IMR-90 (cell line): Measurements from ENCODE around the gene SNX30. TPM values are rescaled to one million over a fixed set of nuclear protein-coding genes. Genes with fewer than 3 reads are reported as not detected.
A peak's percentile ranks its signal among the peaks of the same experiment; 100 is the strongest.

Experiments used
- ATAC-seq: fragments of 200-7000 bp; cut with Tn5 transposase; 2 replicates; pipeline ENCODE4 v1.9.1; 2020; ENCODE audit warnings: low read depth, mild to moderate bottlenecking, moderate library complexity
- BruUV-seq: library from RNA; stranded (reverse); fragments of 400-500 nt; replicated peaks from 2 replicates; lab custom pipeline; 2021; lab: Mats Ljungman, UMichigan
- CTCF ChIA-PET: fragments of 300-600 bp; formaldehyde crosslinking; extraction: SDS; loops from one replicate; lab custom pipeline; 2021; ENCODE audit warnings: antibody characterized with exemption; lab: Yijun Ruan, JAX
- POLR2A ChIA-PET: fragments of 300-600 bp; sonication (Branson Sonifier 250); formaldehyde crosslinking; loops from one replicate; lab custom pipeline; 2022; ENCODE audit warnings: antibody characterized with exemption; ENCODE audit not compliant: unreplicated experiment; lab: Charles Lee
- DNase-seq: peaks from one replicate; pipeline ENCODE4 v3.0.0; 2013
- H2AFZ ChIP-seq: replicated peaks from 2 replicates; pipeline ENCODE3; 2013; ENCODE audit warnings: low read length, mild to moderate bottlenecking; ENCODE audit not compliant: poor library complexity
- H2AK5ac ChIP-seq: 2 replicates; pipeline ENCODE4 v1.6.1; 2013; ENCODE audit warnings: low read depth, low read length, inconsistent platforms
- H2AK9ac ChIP-seq: replicated peaks from 2 replicates; pipeline ENCODE3; 2013; ENCODE audit warnings: mild to moderate bottlenecking, low read depth, low read length, moderate library complexity; ENCODE audit not compliant: poor library complexity
- H2BK120ac ChIP-seq: 2 replicates; pipeline ENCODE4 v1.6.1; 2013; ENCODE audit warnings: low read depth, low read length, inconsistent platforms
- H2BK15ac ChIP-seq: 3 replicates; pipeline ENCODE4 v1.6.1; 2013; ENCODE audit warnings: low read depth, low read length, inconsistent platforms
- H2BK20ac ChIP-seq: 2 replicates; pipeline ENCODE4 v1.6.1; 2013; ENCODE audit warnings: low read depth, mild to moderate bottlenecking, inconsistent platforms, low read length, moderate library complexity
- H2BK5ac ChIP-seq: 2 replicates; pipeline ENCODE4 v1.6.1; 2013; ENCODE audit warnings: mild to moderate bottlenecking, low read depth, low read length, inconsistent platforms; ENCODE audit not compliant: poor library complexity, severe bottlenecking
- H3K14ac ChIP-seq: replicated peaks from 2 replicates; pipeline ENCODE4 v1.6.1; 2013; ENCODE audit warnings: low read depth, low read length, inconsistent platforms
- H3K18ac ChIP-seq: 2 replicates; pipeline ENCODE4 v1.6.1; 2013; ENCODE audit warnings: low read depth, low read length, control low read depth
- H3K23ac ChIP-seq: 2 replicates; pipeline ENCODE4 v1.6.1; 2013; ENCODE audit warnings: low read depth, low read length, inconsistent platforms
- H3K27ac ChIP-seq: 2 replicates; pipeline ENCODE4 v1.5.1; 2013; ENCODE audit warnings: mild to moderate bottlenecking, control low read depth, low read length; ENCODE audit not compliant: insufficient read depth
- H3K27me3 ChIP-seq: 2 replicates; pipeline ENCODE4 v1.6.1; 2013; ENCODE audit warnings: low read length; ENCODE audit not compliant: control insufficient read depth, insufficient read depth
- H3K36me3 ChIP-seq: 2 replicates; pipeline ENCODE4 v1.6.1; 2013; ENCODE audit warnings: low read length, mixed read lengths; ENCODE audit not compliant: control insufficient read depth, insufficient read depth
- H3K4ac ChIP-seq: 2 replicates; pipeline ENCODE4 v1.6.1; 2013; ENCODE audit warnings: low read depth, low read length, inconsistent platforms
- H3K4me1 ChIP-seq: 2 replicates; pipeline ENCODE4 v1.6.1; 2013; ENCODE audit warnings: low read length, mixed read lengths; ENCODE audit not compliant: control insufficient read depth, insufficient read depth
- H3K4me2 ChIP-seq: 2 replicates; pipeline ENCODE4 v1.6.1; 2013; ENCODE audit warnings: low read depth, mild to moderate bottlenecking, control low read depth, low read length, moderate library complexity
- H3K4me3 ChIP-seq: 2 replicates; pipeline ENCODE4 v1.5.1; 2013; ENCODE audit warnings: low read depth, mild to moderate bottlenecking, control low read depth, low read length, moderate library complexity; ENCODE audit not compliant: insufficient read depth
- H3K56ac ChIP-seq: 2 replicates; pipeline ENCODE4 v1.6.1; 2013; ENCODE audit warnings: low read length, inconsistent platforms; ENCODE audit not compliant: insufficient read depth; ENCODE audit errors: extremely low read depth
- H3K79me1 ChIP-seq, 2 experiments: 2 replicates each; pipeline ENCODE4 v1.6.1; 2013; ENCODE audit warnings: low read length in 2 of 2, inconsistent platforms in 1 of 2, low read depth in 1 of 2
- H3K9ac ChIP-seq: 2 replicates; pipeline ENCODE4 v1.6.1; 2013; ENCODE audit warnings: low read depth, low read length, control low read depth
- H3K9me1 ChIP-seq: 2 replicates; pipeline ENCODE4 v1.6.1; 2013; ENCODE audit warnings: low read length, inconsistent platforms; ENCODE audit not compliant: insufficient read depth
- H3K9me3 ChIP-seq: 2 replicates; pipeline ENCODE4 v1.6.1; 2013; ENCODE audit warnings: low read length; ENCODE audit not compliant: control insufficient read depth, insufficient read depth
- H4K20me1 ChIP-seq: 2 replicates; pipeline ENCODE4 v1.6.1; 2013; ENCODE audit warnings: low read length, inconsistent platforms; ENCODE audit not compliant: insufficient read depth
- H4K5ac ChIP-seq: 2 replicates; pipeline ENCODE4 v1.6.1; 2013; ENCODE audit warnings: mild to moderate bottlenecking, low read depth, low read length, control low read depth
- H4K8ac ChIP-seq, 2 experiments: 2 replicates each; pipeline ENCODE4 v1.6.1; 2013; ENCODE audit warnings: low read depth in 2 of 2, low read length in 2 of 2, control low read depth in 1 of 2, inconsistent platforms in 1 of 2
- H4K91ac ChIP-seq: 2 replicates; pipeline ENCODE4 v1.6.1; 2013; ENCODE audit warnings: low read depth, low read length, inconsistent platforms; ENCODE audit not compliant: insufficient read depth
- BHLHE40 ChIP-seq: fragments of 150-350 bp; IDR thresholded peaks from 2 replicates; pipeline ENCODE4 v1.6.1; 2016; ENCODE audit warnings: mild to moderate bottlenecking, low read depth, low read length
- CEBPB ChIP-seq: IDR thresholded peaks from 2 replicates; pipeline ENCODE4 v1.6.1; 2012; ENCODE audit warnings: low read depth, low read length, improper control_type of control experiment
- FOS ChIP-seq: fragments of 150-350 bp; IDR thresholded peaks from 2 replicates; pipeline ENCODE4 v1.6.1; 2016; ENCODE audit warnings: low read depth, low read length
- RAD21 ChIP-seq: IDR thresholded peaks from 2 replicates; pipeline ENCODE4 v1.6.1; 2012; ENCODE audit warnings: low read length, improper control_type of control experiment
- WGBS, 2 experiments: methylation state at CpG; one replicate each; pipeline versions ENCODE4 v1.1.5 to v1.1.7; 2013; ENCODE audit warnings: missing lambda C conversion rate in 2 of 2; ENCODE audit not compliant: insufficient read length in 1 of 2; ENCODE audit errors: extremely low coverage in 2 of 2; 5-methylcytosine and 5-hydroxymethylcytosine counted together
- dilution Hi-C: fragments of 300-500 bp; cut with HindIII; formaldehyde crosslinking; loops from one replicate; pipeline ENCODE4 v1.14.3; 2018; ENCODE audit warnings: low sequenced_read_pairs; ENCODE audit not compliant: unreplicated experiment
- in situ Hi-C: fragments of 300-500 bp; cut with MboI; formaldehyde crosslinking; loops from 3 replicates; pipeline ENCODE4 v1.14.3; 2019; ENCODE audit warnings: low sequenced_read_pairs, inconsistent platforms, mixed read lengths
- intact Hi-C: fragments of 100-400 bp; cut with micrococcal nuclease; formaldehyde crosslinking; loops from 2 replicates; pipeline ENCODE4 v1.10.0; 2022
- polyA plus RNA-seq, 3 experiments: library from polyadenylated mRNA; depleted of rRNA; stranded (reverse); fragments of >200 nt; gene quantifications; 2 replicates each; pipeline ENCODE4 v1.2.3, GENCODE V29; 2012; ENCODE audit warnings: low replicate concordance in 1 of 3
- total RNA-seq: library from RNA; depleted of rRNA; stranded (reverse); fragments of >200 nt; gene quantifications from 2 replicates; pipeline ENCODE4 v1.2.3, GENCODE V29; 2012
- TF ChIP-seq, protein P1 (sequence below): conservative IDR thresholded peaks from 2 replicates; pipeline ENCODE4 v1.5.1; 2012; ENCODE audit warnings: mild to moderate bottlenecking, low read depth, low read length, improper control_type of control experiment

Gene SNX30
- total and polyA plus RNA-seq, 2 of the 4 experiments (the other 2 are of a cell fraction): 8.0 to 18.8 TPM

DNA sequence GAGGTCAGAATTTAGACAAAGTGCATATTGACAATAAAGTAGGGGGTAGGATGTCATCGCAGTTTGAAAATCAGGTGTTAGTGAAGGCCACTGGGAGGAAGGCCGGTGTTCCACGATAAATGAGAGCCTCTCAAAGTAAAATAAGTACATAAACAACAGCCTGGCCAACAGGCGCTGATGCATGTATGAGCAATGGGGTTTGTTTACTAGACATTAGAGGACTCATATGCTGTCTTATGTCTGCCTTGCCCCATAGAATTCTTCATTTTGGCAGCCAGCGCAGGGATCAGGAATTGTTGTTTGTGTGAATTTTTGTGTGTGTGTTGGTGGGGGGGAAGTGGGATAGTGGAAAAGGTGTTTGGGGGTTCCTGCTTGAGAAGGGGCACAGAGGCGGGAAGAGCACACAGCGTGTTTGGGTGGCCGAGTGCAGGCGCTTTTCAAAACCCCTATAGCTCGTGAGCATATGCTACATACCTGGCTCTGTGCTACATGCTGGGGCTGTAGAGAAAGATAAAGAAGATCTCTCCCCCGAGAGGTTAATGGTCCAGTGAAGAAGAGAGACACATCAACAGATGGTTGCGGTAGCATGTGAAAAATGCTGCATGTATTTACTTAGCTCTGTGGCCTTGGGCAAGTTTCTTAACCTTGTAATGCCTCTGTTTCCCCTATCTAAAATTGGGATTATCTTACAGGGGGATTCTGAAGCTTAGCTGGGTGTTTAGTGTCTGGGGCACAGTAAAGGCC, 11.5 kb downstream of the SNX30 start:
- in situ Hi-C loops (no loop called here), intact Hi-C loops (no loop called here), dilution Hi-C loops (no loop called here)
- H2BK20ac ChIP-seq: peak overlapping the region; percentile 58
- peak overlapping the region; percentile 8; the same call in 1 of the 3 replicates for H2BK15ac ChIP-seq
- peaks cover 45% of the 10 kb centered on the region for H4K20me1 ChIP-seq
- peak; percentile 88 for DNase-seq
- TF ChIP-seq, protein P1, sequence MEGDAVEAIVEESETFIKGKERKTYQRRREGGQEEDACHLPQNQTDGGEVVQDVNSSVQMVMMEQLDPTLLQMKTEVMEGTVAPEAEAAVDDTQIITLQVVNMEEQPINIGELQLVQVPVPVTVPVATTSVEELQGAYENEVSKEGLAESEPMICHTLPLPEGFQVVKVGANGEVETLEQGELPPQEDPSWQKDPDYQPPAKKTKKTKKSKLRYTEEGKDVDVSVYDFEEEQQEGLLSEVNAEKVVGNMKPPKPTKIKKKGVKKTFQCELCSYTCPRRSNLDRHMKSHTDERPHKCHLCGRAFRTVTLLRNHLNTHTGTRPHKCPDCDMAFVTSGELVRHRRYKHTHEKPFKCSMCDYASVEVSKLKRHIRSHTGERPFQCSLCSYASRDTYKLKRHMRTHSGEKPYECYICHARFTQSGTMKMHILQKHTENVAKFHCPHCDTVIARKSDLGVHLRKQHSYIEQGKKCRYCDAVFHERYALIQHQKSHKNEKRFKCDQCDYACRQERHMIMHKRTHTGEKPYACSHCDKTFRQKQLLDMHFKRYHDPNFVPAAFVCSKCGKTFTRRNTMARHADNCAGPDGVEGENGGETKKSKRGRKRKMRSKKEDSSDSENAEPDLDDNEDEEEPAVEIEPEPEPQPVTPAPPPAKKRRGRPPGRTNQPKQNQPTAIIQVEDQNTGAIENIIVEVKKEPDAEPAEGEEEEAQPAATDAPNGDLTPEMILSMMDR: no peak
- peak; percentile 57 for TF ChIP-seq CEBPB
- peak; percentile 79 for TF ChIP-seq FOS
- TF ChIP-seq BHLHE40: peak; percentile 50; the same call in 1 of the 2 replicates
- TF ChIP-seq RAD21: peak; percentile 9; the same call in 1 of the 2 replicates
- peak overlapping the region; percentile 68; the same call in 1 of the 2 replicates for H2AK5ac ChIP-seq
- H3K18ac ChIP-seq: peak overlapping the region; percentile 27; the same call in 1 of the 2 replicates
- H3K4me1 ChIP-seq: peaks cover 27% of the 10 kb centered on the region
- H3K27ac ChIP-seq: no peak overlapping the region
- peak overlapping the region; percentile 48 for H2BK120ac ChIP-seq
- peak; percentile 72 for ATAC-seq
- H3K4me3 ChIP-seq: no peak overlapping the region
- H4K8ac ChIP-seq: no peak overlapping the region
- peak overlapping the region; percentile 59 for H3K4me2 ChIP-seq
- ChIA-PET CTCF (interaction anchor here (0.9 kb wide), 1 partner anchor 10 kb away, joined by 3 read pairs; no protein-coding TSS in a partner anchor), POLR2A (no interaction called here)
- peaks cover 35% of the 10 kb centered on the region for H3K9me1 ChIP-seq
- H3K56ac ChIP-seq: no peak overlapping the region
- H3K14ac ChIP-seq: peak overlapping the region; percentile 59; the same call in 1 of the 2 replicates
- no CpG with 5 or more reads among the region's 12 CpGs for WGBS, 2 experiments
- H4K5ac ChIP-seq: no peak overlapping the region
- no peaks in the 10 kb centered on the region for H3K27me3 ChIP-seq
- peak overlapping the region; percentile 63 for H3K4ac ChIP-seq
- H3K9me3 ChIP-seq: no peaks in the 10 kb centered on the region
- H2AK9ac ChIP-seq: no peak overlapping the region
- BruUV-seq: no TSS peak
- H2AFZ ChIP-seq: no peak overlapping the region
- H2BK5ac ChIP-seq: peak overlapping the region; percentile 54
- H3K36me3 ChIP-seq: no peaks in the 10 kb centered on the region
- H4K91ac ChIP-seq: no peak overlapping the region
- H3K23ac ChIP-seq: no peak overlapping the region
- H3K79me1 ChIP-seq: peaks cover 37 to 69% of the 10 kb centered on the region in 2 experiments; a peak in 3 of 4 replicates
- no peak overlapping the region for H3K9ac ChIP-seq
